GM19238 (cell line): ENCODE results near the gene TFG.
"Not testable (repeated sequence)": the region's sequence is repeated elsewhere in the genome, so short reads cannot be mapped to it uniquely, and the experiment has no call there.

Experiments
- DNase-seq: peaks from one replicate; pipeline ENCODE4 v3.0.0; 2011; ENCODE audit warnings: low spot score; ENCODE audit not compliant: insufficient read length

The TFG gene

DNA sequence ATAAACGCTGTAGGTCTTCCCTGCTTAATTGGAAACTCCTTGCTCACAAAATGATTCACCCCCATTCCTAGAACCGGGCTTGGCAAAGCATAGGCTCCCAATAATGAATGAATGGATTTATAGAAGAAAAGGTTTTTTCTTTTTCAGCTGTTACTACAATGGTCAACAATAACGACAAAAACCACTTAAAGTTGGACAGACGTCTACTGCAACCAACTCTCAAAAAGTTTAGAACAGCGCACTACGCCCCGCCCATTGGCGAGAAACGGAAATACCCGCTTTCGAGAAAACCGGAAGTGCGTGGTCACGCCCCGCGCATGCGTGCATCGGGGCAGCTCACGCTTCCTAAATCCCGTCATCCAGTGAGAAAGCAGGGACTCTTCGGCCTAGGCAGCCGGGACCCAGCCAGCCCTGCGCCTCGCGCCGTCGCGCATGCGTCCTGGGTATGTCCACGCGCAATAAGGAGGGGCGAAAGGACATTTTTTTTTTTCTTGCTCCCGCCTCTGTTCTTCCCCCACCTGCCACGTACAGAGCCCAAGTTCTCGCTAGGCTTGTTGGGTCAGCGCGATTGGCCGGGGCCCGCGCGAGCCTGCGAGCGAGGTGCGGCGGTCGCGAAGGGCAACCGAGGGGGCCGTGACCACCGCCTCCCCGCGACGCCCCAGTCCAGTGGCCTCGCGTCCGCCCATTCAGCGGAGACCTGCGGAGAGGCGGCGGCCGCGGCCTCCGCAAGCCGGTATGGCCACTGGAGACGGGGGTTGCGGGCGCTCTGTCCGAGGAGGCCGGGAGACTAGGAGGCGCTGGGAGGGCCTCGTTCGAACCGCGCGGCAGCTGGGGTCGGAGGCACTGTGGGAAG is at the start of gene TFG:
TFG (plus strand) TSS at position 506 of the 853 bp plus-strand sequence. CDS start 4,192 bp downstream, outside the sequence.
- peak; percentile 92 for DNase-seq

DNA sequence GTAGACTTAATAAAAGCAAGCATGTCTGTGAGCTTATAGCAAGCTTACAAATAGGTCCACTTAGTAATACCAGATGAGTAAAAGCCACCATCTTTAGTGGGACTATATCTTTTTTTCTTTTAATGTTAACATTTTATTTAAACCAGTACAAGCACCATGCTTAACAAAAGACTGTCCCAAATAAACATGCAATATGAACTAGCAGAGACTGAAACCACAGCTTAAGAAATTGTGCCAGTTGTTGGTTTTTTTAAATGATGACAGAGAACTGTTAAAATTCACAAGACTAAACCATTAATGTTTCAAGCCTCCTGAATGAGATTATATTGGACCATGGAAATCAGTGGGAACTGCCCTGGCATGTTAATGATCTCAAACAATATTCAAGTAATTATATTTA is 48.0 kb upstream of the TFG start:
- not testable (repeated sequence) for DNase-seq

DNA sequence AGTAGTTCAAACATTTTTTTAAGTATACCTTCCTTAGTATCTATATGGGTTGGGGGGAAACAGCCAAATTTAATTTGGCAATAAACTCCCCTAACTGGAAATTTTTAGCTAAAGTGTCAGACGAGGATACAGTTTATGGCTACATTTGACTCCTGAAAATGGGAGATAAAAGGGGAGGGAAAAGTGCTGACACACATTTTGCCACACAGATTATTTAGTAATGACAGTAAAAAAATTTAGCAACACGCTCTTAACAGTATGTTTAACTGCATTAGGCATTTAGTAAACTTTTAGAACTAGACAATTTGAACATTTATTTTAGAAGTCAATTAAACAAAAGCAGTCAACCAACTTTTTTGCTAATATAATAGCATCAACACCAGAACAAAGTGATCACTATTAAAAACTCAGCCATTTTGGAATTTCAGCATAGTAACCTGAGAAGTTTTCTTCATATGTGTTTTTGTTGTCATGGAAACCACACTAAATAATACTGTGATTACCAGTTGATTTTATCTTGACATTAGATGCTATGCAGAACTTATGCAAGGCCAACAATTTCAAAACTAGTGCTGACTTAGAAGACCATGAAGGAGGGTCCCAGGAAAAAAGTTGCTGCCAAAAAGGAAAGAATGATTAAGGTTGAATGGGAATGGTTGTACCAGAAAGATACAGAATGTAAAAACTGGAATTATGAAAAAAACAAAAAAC is 47.0 kb upstream of the TFG start:
- no peak for DNase-seq

DNA sequence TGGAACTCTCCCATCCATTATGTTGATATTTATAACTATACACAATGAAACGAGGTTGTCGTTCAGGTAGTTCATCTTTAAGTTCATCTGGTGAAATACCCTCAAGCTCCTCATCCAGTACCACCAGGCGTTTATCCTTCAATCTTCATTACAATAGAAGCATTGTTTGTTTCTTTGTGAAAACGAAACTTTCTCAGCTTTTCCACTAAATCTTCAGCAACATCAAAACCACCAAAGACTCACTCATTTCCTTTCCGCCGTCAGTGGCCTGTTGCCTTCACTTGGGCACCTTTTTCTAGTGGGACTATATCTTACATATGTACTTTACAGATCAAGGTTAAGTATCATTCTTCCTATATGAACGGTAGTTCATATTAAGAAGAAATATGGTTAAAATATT is 44.1 kb upstream of the TFG start:
- DNase-seq = no peak

DNA sequence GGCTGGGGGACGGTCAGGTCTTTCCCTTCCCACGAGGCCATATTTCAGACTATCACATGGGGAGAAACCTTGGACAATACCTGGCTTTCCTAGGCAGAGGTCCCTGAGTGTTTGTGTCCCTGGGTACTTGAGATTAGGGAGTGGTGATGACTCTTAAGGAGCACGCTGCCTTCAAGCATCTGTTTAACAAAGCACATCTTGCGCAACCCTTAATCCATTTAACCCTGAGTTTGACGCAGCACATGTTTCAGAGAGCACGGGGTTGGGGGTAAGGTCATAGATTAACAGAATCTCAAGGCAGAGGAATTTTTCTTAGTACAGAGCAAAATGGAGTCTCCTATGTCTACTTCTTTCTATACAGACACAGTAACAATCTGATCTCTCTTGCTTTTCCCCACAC is 42.6 kb upstream of the TFG start:
- not testable (repeated sequence) for DNase-seq

DNA sequence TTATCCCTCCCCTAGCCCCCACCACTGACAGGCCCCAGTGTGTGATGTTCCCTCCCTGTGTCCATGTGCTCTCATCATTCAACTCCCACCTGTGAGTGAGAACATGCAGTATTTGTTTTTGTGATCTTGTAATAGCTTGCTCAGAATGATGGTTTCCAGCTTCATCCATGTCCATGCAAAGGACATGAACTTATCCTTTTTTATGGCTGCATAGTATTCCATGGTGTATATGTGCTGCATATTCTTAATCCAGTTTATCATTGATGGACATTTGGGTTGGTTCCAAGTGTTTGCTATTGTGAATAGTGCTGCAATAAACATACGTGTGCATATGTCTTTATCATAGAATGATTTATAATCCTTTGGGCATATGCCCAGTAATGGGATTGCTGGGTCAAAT is 42.0 kb upstream of the TFG start:
- DNase-seq = not testable (repeated sequence)

DNA sequence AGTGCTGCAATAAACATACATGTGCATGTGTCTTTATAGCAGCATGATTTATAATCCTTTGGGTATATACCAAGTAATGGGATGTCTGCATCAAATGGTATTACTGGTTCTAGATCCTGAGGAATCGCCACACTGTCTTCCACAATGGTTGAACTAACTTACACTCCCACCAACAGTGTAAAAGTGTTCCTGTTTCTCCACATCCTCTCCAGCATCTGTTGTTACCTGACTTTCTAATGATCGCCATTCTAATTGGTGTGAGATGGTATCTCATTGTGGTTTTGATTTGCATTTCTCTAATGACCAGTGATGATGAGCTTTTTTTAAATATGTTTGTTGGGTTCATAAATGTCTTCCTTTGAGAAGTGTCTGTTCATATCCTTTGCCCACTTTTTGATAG is 38.3 kb upstream of the TFG start:
- not testable (repeated sequence) for DNase-seq

DNA sequence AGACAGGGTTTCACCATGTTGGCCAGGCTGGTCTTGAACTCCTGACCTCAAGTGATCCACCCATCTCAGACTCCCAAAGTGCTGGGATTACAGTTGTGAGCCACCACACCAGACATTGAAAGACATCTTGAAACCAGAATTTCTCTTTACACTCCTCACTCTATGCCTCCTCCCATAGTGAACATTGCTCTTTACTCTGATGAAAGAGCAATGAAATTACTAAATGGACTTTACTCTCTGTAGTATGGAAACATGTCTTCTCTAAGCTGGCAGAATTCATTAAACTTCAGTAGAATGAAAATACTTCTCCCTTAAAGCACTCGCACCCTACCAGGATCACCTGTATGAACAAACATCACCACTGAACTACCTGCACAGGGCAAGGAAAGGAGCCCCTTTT is 27.8 kb upstream of the TFG start:
- DNase-seq = no peak

DNA sequence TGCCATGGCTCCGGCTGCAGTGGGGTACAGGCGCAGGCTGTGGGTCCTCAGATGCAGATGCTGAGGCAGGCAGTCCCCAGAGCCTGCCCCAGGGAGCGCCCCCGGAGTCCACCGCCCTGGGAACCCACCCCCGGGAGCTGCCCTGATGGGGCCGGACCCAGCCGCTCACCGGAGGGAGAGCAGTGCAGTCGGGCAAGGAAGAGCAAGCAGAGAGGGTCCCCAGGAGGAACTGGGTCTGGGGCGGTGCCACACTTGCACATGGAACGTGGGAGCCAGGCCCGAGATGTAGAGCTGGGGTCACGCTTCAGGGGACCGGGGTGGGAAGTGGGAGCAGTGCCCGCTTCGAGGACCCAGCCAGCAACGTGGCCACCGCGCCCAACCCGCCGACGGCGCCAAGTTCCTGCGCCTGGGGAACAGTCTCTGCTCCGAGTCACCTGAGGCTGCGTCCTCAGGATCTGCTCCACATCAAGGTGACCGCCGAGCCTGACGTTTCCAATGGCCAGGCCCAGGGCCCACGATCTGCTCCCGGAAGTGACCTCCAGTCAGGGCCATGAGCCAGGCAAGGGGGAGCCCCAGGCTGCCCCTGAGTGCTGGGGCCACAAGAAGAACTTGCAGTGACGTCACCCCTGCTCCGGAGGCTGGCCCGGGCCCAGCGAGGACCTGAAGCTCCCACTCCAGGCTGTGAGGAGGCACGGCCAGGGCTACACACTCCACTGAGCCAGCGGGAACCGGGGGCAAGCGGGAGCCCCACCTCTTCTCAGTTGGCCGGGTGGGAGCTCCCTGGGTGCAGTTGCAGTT is 27.0 kb upstream of the TFG start:
- no peak for DNase-seq

DNA sequence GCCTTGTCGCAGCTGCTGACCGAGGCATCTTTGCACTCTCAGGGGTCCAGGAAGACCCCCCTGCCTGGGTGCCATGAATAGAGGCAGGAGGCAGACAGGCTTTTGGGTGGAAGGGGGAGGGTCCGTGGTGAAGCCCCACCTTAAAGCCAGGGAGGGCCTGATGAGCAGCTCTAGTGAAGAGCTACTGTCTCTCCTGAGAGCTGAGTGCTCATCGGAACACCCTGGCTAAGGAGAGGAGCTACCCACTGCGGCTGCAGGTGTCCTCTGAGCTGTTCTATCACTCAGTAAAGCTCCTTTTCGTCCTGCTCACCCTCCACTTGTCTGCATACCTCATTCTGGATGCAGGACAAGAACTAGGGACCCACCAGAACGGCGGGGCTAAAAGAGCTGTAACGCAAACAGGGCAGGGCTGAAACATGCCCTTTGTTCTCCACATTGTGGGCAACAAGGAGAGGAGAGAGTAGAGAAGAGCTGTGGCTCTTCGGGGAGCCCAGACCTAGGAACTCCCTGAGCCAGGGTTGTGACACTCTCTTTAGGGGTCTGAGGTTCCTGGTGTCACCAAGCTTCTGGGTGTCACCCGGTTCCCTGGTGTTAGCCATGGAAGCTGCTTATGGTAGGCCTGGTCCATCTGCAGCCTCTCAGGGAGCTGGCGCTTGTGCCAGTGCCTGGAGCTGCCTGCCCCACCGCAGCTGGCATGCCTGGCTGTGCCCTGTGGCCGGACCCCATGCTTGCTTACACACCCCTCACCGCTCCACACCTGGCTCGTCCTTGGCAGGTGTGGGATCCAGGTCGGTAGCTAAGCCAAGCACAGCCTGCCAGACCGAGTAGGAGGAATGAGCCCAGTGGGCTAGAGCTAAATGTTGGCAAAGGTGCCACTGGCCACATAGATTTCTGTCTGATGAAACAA is 26.2 kb upstream of the TFG start:
- no peak for DNase-seq

DNA sequence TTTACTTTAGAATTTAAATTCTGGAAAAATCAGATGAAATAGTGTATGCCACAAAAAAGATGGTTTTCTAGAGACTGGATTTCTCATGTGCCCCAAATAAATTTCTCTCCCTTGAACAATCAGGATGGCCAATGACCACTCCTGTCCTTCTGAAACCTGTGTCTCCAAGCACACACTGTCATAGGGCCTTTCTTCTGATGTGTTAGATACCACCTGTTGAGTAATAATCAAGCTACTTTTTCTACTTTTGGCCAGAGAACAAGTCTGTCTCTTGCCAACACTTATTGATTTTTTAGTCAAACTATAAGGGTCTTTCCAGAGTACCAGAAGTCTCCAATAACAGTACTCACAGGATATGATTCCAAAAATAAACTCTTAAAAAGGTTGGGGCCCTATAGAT is 16.1 kb upstream of the TFG start:
- DNase-seq = no peak

DNA sequence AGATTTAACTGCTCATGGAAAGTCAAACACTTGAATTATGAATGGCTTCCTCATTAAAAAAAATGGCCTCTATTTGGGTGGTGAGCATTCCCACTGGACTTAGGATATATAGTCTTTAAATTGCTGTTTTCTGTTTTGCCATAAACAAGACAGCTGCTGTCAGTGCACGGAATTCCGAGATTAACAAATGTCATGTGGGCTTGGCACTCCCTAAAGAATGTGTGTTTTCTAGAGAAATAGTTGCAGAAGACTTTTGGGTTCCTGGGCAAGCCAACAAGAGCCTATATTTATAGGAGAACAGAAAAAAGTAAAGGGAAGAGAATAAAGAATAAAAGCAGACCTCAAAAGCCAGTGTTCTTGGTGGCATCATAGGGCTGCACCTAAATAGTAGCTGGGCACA is 13.6 kb upstream of the TFG start:
- no peak for DNase-seq

DNA sequence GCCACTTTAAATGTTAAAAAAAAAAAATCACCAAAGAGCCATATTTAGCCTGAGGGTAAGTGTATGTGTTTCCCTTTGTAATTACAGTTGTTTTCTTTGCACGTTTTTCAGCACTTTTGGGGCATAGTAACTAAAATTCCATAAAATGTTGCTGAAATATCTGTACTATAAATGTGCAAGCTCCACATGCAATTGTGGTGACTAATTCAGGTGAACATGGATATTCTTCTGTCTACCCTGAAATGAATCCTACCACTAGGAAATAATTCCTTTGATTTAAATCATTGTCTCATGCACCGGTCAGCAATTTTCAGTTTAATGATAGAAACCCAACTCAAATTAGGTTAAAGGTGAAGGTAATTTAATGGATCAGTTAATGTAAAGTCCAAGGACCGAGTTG is 13.1 kb upstream of the TFG start:
- DNase-seq = no peak

DNA sequence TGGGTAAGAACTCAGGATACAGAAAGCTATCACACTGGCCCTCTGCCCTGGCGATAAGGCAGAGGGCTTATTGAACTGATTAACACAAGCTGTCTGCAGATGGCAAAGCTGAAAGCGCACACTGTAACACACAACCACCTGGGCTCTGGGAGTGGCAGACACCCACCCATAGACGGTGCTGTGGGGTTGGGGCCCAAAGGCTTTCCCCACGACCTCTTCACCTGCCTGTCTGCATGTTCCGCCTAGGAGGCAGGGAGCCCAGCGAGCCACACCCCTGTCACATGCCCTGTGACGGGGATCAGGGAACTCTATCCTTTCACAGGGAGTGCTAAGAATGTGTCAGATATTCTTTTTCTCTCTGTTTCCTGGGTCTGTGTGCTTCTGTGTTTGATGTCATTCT is 12.1 kb upstream of the TFG start:
- DNase-seq = no peak

DNA sequence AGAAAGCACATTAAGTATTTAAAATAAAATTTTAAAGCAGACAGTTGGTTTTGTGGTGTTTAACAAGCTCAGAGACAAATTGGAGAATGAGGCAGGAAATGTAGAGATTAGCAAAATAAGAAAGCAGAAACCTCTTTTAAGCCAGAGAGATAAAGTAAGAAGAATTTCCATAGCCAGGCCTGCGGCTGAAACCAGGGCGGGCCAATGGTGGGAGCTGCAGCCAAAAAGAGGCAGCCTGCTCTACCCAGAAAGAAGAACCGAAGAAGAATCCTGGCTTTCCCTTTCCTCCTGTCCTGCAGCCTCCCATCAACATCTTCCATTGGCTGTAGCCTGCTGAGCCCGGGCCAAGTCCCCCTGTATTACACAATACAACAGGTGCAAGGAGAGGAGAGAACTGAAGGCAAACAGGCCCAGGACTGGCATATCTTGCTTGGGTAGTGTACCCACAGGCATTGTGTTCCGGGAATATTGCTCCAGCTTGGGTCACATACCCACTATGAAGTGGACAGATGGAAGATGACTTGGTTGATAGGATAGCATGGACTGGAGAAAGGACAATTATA is 11.5 kb upstream of the TFG start:
- DNase-seq = no peak

DNA sequence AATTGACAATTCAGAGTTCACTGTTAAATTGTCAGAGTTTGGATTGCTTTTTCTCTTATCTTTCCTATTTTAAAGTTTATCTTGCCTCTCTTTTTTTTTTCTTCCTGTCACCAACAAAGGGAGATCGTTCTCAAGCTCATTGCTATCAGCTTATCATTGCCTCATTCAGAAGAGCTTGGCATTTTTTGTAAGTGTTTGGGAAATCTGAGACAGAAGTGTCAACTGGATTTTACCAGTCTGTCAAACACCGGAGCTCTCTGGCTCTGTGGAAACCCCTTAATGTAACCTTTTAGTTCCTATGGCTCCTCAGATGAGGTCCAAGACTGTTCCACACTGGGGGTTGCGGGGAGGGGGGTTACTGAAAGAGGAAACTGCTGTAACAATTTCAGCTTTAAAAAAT is 10.6 kb upstream of the TFG start:
- no peak for DNase-seq

DNA sequence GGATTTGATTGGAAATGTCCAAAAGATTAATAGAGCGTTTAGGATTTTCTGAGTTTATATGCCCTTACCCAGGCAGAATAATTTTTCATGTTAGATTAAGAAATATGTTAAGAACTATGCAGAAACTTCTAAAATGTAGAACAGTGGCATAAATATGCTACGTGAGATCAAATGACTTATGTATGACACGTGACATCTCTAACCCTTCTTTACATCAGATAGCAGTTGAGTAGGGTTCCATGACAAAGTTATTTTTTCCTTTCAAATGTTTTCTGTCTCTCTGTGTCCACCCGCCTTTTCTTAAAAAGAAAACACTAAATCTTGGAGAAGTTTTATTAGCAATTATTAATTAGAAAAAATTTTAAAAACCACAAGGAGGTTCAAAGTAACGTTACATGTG is 8.6 kb upstream of the TFG start:
- DNase-seq = no peak

DNA sequence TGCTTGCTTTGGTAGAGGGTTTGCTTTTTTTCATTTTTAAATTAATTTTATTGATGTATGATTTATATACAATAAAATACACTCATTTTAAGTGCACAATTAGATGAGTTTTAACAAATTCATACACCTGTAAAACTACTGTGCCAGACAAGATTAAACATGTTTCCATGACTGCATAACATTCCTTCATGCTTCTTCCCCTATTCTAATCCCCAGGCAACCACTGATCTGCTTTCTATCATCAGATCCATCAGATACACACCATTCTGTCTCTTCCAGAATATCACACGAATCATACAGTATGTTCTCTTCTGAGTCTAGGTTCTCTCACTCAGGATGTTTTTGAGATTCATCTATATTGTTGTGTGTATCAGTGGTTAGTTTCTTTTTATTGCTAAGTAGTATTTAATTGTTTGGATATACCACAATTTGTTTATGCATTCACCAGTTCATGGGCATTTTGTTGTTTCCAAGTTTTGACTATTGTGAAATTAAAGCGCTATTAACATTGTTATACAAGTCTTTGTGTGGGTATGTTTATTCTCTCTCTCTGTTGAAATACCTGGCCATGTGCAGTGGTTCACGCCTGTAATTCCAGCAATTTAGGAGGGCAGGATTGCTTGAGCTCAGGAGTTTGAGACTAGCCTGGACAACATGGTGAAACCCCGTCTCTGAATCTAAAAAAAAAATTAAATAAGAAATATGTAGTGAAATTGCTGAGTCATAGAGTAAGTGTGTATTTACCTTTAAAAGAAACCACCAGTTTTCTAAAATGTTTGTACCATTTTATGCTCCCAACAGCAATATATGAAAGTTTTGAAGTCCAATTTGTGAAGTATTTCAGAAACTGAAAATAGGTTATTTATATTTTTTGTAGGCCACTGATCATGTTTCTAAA is 7.0 kb upstream of the TFG start:
- no peak for DNase-seq

DNA sequence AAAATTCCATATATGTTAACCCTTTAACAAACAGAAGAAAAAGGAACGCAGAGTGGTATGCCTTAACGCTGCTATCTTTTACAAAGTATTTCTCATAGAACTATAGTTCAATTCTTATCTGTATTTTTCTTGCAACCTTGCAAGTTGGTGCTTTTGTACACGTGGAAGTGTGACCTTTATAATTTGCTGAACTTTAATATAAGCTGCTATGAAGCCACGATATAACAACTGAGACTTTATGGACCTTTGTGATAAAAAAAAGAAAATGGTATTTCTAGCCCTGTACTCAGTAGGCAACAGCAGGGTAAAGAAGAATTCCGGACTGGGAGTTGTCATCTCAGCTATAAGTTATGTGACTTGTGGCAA is 6.3 kb upstream of the TFG start:
- DNase-seq = no peak

DNA sequence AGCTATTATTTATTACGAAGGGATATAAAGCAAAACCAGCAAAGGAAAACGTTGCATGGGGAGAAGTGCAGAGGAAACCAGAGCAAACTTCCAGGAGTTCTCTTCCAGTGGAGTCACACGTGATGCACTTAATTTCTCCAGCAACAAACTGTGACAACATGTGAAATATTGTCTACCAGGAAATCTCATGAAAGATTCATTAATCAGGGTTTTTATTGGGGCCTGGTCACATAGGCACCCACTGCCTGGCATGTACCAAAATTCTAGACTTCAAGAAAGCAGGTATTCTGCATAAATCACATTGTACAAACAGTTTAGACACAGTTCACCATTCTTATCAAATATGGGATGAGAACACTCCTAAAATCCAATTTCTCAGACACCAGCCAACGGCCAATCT is 5.4 kb upstream of the TFG start:
- no peak for DNase-seq
